T-helper 17 cell (primary cell): ENCODE results near the gene SPTLC2. TPM values are rescaled to one million over a fixed set of nuclear protein-coding genes. Genes with fewer than 3 reads are reported as not detected.
"Not testable (repeated sequence)": the region's sequence is repeated elsewhere in the genome, so short reads cannot be mapped to it uniquely, and the experiment has no call there.

Source experiments
- ATAC-seq: fragments of 150-1000 bp; cut with Tn5 transposase; 2 replicates; pipeline ENCODE4 v1.10.0; 2021; ENCODE audit warnings: mild to moderate bottlenecking, moderate library complexity
- DNase-seq, 3 donors: peaks; one replicate each; pipeline versions ENCODE4 v3.0.0 to v3.0.0-alpha.2; 2020 to 2021
- H3K9me3 ChIP-seq: one replicate; pipeline ENCODE4 v1.7.0; 2013; ENCODE audit warnings: low read length, mild to moderate bottlenecking; ENCODE audit not compliant: control insufficient read depth, poor library complexity, severe bottlenecking
- H3K27ac Mint-ChIP-seq: one replicate; pipeline ENCODE4 v1.8.0; 2022; ENCODE audit warnings: mild to moderate bottlenecking, moderate library complexity, mixed read lengths
- H3K27me3 Mint-ChIP-seq: one replicate; pipeline ENCODE4 v1.8.0; 2022; ENCODE audit warnings: mixed read lengths
- H3K36me3 Mint-ChIP-seq: one replicate; pipeline ENCODE4 v1.8.0; 2022; ENCODE audit warnings: low read depth, mixed read lengths
- H3K4me1 Mint-ChIP-seq: one replicate; pipeline ENCODE4 v1.8.0; 2022; ENCODE audit warnings: mild to moderate bottlenecking, mixed read lengths
- H3K4me3 Mint-ChIP-seq: one replicate; pipeline ENCODE4 v1.8.0; 2022; ENCODE audit warnings: mild to moderate bottlenecking, moderate library complexity, mixed read lengths
- total RNA-seq, 4 donors: library from RNA in 2 of 4; stranded (reverse) in 2 of 4; gene quantifications; one replicate each; pipeline ENCODE4 v1.2.3 and lab custom pipeline; 2022 to 2026

SPTLC2 gene
- total RNA-seq, 2 donors from 2014 or later = 22.0 to 22.3 TPM

GRCh38 chr14:77545171-77545570 is 71.3 kb downstream of the SPTLC2 start:
- ATAC-seq, H3K4me3 Mint-ChIP-seq, H3K27me3 Mint-ChIP-seq, H3K4me1 Mint-ChIP-seq, H3K9me3 ChIP-seq, DNase-seq, H3K27ac Mint-ChIP-seq, H3K36me3 Mint-ChIP-seq: not testable (repeated sequence)

- Mint-ChIP-seq H3K27ac (no peak overlapping the region), H3K4me3 (no peak overlapping the region), H3K27me3 (no peaks in the 10 kb centered on the region), H3K4me1 (peaks cover 2% of the 10 kb centered on the region), H3K36me3 (no peaks in the 10 kb centered on the region)
- no peaks in the 10 kb centered on the region for H3K9me3 ChIP-seq
- no peak for ATAC-seq
- DNase-seq = no peak
These were observed 71.9 kb downstream of the SPTLC2 start for GRCh38 chr14:77544571-77544970.

GRCh38 chr14:77543637-77544334 is 72.7 kb downstream of the SPTLC2 start:
- H3K27me3 Mint-ChIP-seq = no peaks in the 10 kb centered on the region
- H3K4me3 Mint-ChIP-seq = no peak overlapping the region
- no peak for ATAC-seq

GRCh38 chr14:77543240-77543551 is 73.2 kb downstream of the SPTLC2 start:
- no peaks in the 10 kb centered on the region for H3K27me3 Mint-ChIP-seq
- H3K36me3 Mint-ChIP-seq = no peaks in the 10 kb centered on the region
- H3K4me3 Mint-ChIP-seq = no peak overlapping the region
- peaks cover 2% of the 10 kb centered on the region for H3K4me1 Mint-ChIP-seq
- no peak for ATAC-seq
- DNase-seq = no peak
- no peaks in the 10 kb centered on the region for H3K9me3 ChIP-seq
- no peak overlapping the region for H3K27ac Mint-ChIP-seq

More at GRCh38 chr14:77543637-77544334, 72.7 kb downstream of the SPTLC2 start:
- no peaks in the 10 kb centered on the region for H3K36me3 Mint-ChIP-seq
- no peak overlapping the region for H3K27ac Mint-ChIP-seq
- no peaks in the 10 kb centered on the region for H3K9me3 ChIP-seq
- peaks cover 2% of the 10 kb centered on the region for H3K4me1 Mint-ChIP-seq
- DNase-seq = no peak

- no peaks in the 10 kb centered on the region for H3K9me3 ChIP-seq
- peak overlapping the region; percentile 74 for H3K27ac Mint-ChIP-seq
- no peak for ATAC-seq
- H3K4me1 Mint-ChIP-seq = peaks cover 5% of the 10 kb centered on the region
- DNase-seq = no peak
- no peaks in the 10 kb centered on the region for H3K36me3 Mint-ChIP-seq
- H3K27me3 Mint-ChIP-seq = no peaks in the 10 kb centered on the region
- H3K4me3 Mint-ChIP-seq = no peak overlapping the region
These were observed 73.8 kb downstream of the SPTLC2 start for GRCh38 chr14:77542421-77543239.

- no peaks in the 10 kb centered on the region for H3K9me3 ChIP-seq
- H3K27me3 Mint-ChIP-seq = no peaks in the 10 kb centered on the region
- peak overlapping the region; percentile 74 for H3K27ac Mint-ChIP-seq
- no peak overlapping the region for H3K4me3 Mint-ChIP-seq
- ATAC-seq (no peak), DNase-seq (no peak)
- peaks cover 5% of the 10 kb centered on the region for H3K4me1 Mint-ChIP-seq
- H3K36me3 Mint-ChIP-seq = no peaks in the 10 kb centered on the region
These were observed 74.5 kb downstream of the SPTLC2 start for GRCh38 chr14:77541905-77542304.

GRCh38 chr14:77536951-77537350 is 79.5 kb downstream of the SPTLC2 start:
- H3K9me3 ChIP-seq, DNase-seq, H3K4me3 Mint-ChIP-seq, H3K4me1 Mint-ChIP-seq, H3K27me3 Mint-ChIP-seq, ATAC-seq, H3K36me3 Mint-ChIP-seq: not testable (repeated sequence)
- H3K27ac Mint-ChIP-seq = peak overlapping the region; percentile 47

GRCh38 chr14:77531071-77531470 is 85.4 kb downstream of the SPTLC2 start:
- no peak for DNase-seq
- H3K27me3 Mint-ChIP-seq = no peaks in the 10 kb centered on the region
- no peaks in the 10 kb centered on the region for H3K9me3 ChIP-seq
- ATAC-seq = no peak
- H3K27ac Mint-ChIP-seq = no peak overlapping the region
- peaks cover 3% of the 10 kb centered on the region for H3K4me1 Mint-ChIP-seq
- no peak overlapping the region for H3K4me3 Mint-ChIP-seq
- no peaks in the 10 kb centered on the region for H3K36me3 Mint-ChIP-seq

GRCh38 chr14:77529963-77530362 is 86.5 kb downstream of the SPTLC2 start:
- no peak overlapping the region for H3K27ac Mint-ChIP-seq
- ATAC-seq = no peak
- H3K36me3 Mint-ChIP-seq = no peaks in the 10 kb centered on the region
- no peaks in the 10 kb centered on the region for H3K27me3 Mint-ChIP-seq
- H3K4me3 Mint-ChIP-seq = no peak overlapping the region
- no peak for DNase-seq
- no peaks in the 10 kb centered on the region for H3K9me3 ChIP-seq
- no peaks in the 10 kb centered on the region for H3K4me1 Mint-ChIP-seq

- H3K4me1 Mint-ChIP-seq = peaks cover 3% of the 10 kb centered on the region
- DNase-seq (no peak), ATAC-seq (no peak)
- no peak overlapping the region for H3K4me3 Mint-ChIP-seq
- no peaks in the 10 kb centered on the region for H3K9me3 ChIP-seq
- peaks cover 3% of the 10 kb centered on the region for H3K36me3 Mint-ChIP-seq
- no peak overlapping the region for H3K27ac Mint-ChIP-seq
- H3K27me3 Mint-ChIP-seq = no peaks in the 10 kb centered on the region
These were observed 87.2 kb downstream of the SPTLC2 start for GRCh38 chr14:77529213-77529612.

- not testable (repeated sequence) for H3K27me3 Mint-ChIP-seq, H3K9me3 ChIP-seq, ATAC-seq, H3K4me3 Mint-ChIP-seq, DNase-seq, H3K36me3 Mint-ChIP-seq, H3K4me1 Mint-ChIP-seq, H3K27ac Mint-ChIP-seq
These were observed 87.7 kb downstream of the SPTLC2 start for GRCh38 chr14:77528701-77529100.

- H3K4me3 Mint-ChIP-seq = no peak overlapping the region
- DNase-seq (no peak), ATAC-seq (no peak)
- no peaks in the 10 kb centered on the region for H3K27me3 Mint-ChIP-seq
- H3K36me3 Mint-ChIP-seq = peaks cover 11% of the 10 kb centered on the region
- no peaks in the 10 kb centered on the region for H3K9me3 ChIP-seq
- peaks cover 7% of the 10 kb centered on the region for H3K4me1 Mint-ChIP-seq
- no peak overlapping the region for H3K27ac Mint-ChIP-seq
These were observed 90.2 kb downstream of the SPTLC2 start for GRCh38 chr14:77526266-77526665.

- Mint-ChIP-seq H3K4me1 (peaks cover 11% of the 10 kb centered on the region), H3K4me3 (no peak overlapping the region), H3K36me3 (peaks cover 16% of the 10 kb centered on the region), H3K27me3 (no peaks in the 10 kb centered on the region), H3K27ac (no peak overlapping the region)
- DNase-seq (no peak), ATAC-seq (no peak)
- no peaks in the 10 kb centered on the region for H3K9me3 ChIP-seq
These were observed 91.9 kb downstream of the SPTLC2 start for GRCh38 chr14:77524536-77524935.

- no peak for DNase-seq
- Mint-ChIP-seq H3K27me3 (no peaks in the 10 kb centered on the region), H3K4me1 (peaks cover 11% of the 10 kb centered on the region), H3K4me3 (no peak overlapping the region), H3K36me3 (peaks cover 16% of the 10 kb centered on the region), H3K27ac (no peak overlapping the region)
- no peaks in the 10 kb centered on the region for H3K9me3 ChIP-seq
- no peak for ATAC-seq
These were observed 93.3 kb downstream of the SPTLC2 start for GRCh38 chr14:77523109-77523508.
